ENCODE results near the gene PLA2G10.

DNA sequence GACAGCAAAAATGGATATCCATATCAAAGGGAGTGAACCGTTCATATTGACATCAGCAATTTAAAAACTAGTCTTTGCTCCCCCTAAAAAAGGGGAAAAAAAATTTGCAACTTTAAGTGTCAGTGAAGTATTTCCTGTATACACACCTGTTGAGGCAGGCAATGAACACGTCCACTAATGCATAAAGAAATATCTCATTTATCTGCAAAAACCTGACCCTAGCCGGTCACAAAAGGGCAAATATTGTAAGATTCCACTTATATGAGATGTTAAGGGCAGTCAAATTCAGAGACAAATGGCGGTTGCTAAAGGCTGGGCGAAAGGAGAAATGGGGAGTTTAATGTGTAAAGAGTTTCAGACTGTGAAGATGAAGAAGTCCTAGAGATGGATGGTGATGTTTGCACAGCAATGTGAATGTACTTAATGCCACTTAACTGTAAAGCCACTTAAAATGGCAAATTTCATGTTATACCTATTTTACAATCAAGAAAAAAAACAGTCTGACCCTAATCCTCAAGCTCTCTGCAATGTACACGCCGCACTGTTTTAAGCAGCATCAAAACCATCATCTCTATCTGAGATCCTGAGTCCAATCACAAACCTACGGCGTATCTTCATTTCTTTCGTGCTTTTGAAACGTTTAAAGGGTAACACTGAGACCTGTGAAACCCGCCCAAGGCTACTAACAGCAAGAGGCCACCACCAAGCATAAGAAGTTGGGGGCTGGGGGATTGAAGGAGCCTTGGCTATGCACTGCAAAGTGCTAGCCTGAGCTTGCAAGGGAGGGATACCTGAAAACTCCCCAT is 65.1 kb downstream of the PLA2G10 start:
- TF ChIP-seq TAF1 (IDR thresholded peaks at IDR 0.05; ENCODE audit: borderline replicate concordance, insufficient read depth, low read length) (no peak), POLR2AphosphoS5 (IDR thresholded peaks at IDR 0.05; ENCODE audit: low read depth, low read length) (no peak), SIN3A (IDR thresholded peaks at IDR 0.05; ENCODE audit: borderline replicate concordance, insufficient read depth, low read length) (no peak), FOXP2 (optimal IDR thresholded peaks at IDR 0.05; ENCODE audit: borderline replicate concordance, extremely low read depth, extremely low read length, insufficient read depth) (no peak)
- TF ChIP-seq, protein P1, sequence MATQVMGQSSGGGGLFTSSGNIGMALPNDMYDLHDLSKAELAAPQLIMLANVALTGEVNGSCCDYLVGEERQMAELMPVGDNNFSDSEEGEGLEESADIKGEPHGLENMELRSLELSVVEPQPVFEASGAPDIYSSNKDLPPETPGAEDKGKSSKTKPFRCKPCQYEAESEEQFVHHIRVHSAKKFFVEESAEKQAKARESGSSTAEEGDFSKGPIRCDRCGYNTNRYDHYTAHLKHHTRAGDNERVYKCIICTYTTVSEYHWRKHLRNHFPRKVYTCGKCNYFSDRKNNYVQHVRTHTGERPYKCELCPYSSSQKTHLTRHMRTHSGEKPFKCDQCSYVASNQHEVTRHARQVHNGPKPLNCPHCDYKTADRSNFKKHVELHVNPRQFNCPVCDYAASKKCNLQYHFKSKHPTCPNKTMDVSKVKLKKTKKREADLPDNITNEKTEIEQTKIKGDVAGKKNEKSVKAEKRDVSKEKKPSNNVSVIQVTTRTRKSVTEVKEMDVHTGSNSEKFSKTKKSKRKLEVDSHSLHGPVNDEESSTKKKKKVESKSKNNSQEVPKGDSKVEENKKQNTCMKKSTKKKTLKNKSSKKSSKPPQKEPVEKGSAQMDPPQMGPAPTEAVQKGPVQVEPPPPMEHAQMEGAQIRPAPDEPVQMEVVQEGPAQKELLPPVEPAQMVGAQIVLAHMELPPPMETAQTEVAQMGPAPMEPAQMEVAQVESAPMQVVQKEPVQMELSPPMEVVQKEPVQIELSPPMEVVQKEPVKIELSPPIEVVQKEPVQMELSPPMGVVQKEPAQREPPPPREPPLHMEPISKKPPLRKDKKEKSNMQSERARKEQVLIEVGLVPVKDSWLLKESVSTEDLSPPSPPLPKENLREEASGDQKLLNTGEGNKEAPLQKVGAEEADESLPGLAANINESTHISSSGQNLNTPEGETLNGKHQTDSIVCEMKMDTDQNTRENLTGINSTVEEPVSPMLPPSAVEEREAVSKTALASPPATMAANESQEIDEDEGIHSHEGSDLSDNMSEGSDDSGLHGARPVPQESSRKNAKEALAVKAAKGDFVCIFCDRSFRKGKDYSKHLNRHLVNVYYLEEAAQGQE (IDR thresholded peaks at IDR 0.05; ENCODE audit: insufficient read depth in 1 of 2, low read depth in 2 of 2, low read length in 2 of 2) = no peak
